SK-N-SH (cell line): ENCODE measurements around the gene PIK3R1.

Source experiments
- EZH2phosphoT487 ChIP-seq: fragments of 200-600 bp; sonication (generic); IDR thresholded peaks from 2 replicates; pipeline ENCODE4 v1.6.1; 2017; ENCODE audit warnings: low read depth, mixed run types, mild to moderate bottlenecking, antibody characterized with exemption, moderate library complexity, borderline replicate concordance
- MXI1 ChIP-seq: IDR thresholded peaks from 2 replicates; pipeline ENCODE4 v1.6.1; 2012; ENCODE audit warnings: mild to moderate bottlenecking, low read depth, low read length, improper control_type of control experiment
- NRF1 ChIP-seq: IDR thresholded peaks from 2 replicates; pipeline ENCODE4 v1.6.1; 2012; ENCODE audit warnings: low read depth, mild to moderate bottlenecking, low read length
- POLR2AphosphoS5 ChIP-seq: IDR thresholded peaks from 2 replicates; pipeline ENCODE4 v1.6.1; 2012; ENCODE audit warnings: low read depth, low read length
- RCOR1 ChIP-seq: fragments of 150-350 bp; IDR thresholded peaks from 2 replicates; pipeline ENCODE4 v1.6.1; 2017; ENCODE audit warnings: antibody characterized with exemption, low read length
- TF ChIP-seq, protein P1 (sequence below): fragments of 200-600 bp; sonication (generic); IDR thresholded peaks from 2 replicates; pipeline ENCODE4 v1.6.1; 2017; ENCODE audit warnings: antibody characterized with exemption, mild to moderate bottlenecking, moderate library complexity
- TF ChIP-seq, protein P2 (sequence below): fragments of 150-350 bp; IDR thresholded peaks from 2 replicates; pipeline ENCODE4 v1.6.1; 2016; ENCODE audit warnings: mild to moderate bottlenecking, low read depth, low read length
- TF ChIP-seq, protein P3 (sequence below): IDR thresholded peaks from 2 replicates; pipeline ENCODE4 v1.6.1; 2012; ENCODE audit warnings: mild to moderate bottlenecking, low read depth, low read length, moderate library complexity

DNA sequence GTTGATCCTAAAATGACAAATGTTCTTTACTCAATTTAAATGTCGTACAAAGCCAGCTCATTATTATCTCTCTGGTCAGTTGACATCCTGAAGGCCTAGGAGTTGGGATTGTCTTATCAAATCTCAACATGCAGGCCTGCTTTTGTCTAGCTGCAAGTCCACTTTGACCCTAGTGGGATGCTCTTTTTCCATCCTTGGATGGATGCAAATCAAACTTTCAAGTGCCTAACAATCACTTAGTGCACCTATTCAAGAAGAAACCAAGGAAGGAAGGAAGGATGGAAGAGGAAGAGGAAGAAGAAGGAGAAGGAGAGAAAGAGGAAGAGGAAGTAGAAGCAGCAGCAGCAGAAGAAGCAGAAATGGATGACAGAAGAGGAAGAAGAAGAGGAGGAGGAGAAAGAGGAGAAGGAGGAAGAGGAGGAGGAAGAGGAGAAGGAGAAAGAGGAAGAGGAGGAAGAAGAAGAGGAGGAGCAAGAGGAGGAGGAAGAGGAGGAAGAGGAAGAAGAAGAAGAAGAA, 109.6 kb downstream of the PIK3R1 start:
- TF ChIP-seq, protein P1, sequence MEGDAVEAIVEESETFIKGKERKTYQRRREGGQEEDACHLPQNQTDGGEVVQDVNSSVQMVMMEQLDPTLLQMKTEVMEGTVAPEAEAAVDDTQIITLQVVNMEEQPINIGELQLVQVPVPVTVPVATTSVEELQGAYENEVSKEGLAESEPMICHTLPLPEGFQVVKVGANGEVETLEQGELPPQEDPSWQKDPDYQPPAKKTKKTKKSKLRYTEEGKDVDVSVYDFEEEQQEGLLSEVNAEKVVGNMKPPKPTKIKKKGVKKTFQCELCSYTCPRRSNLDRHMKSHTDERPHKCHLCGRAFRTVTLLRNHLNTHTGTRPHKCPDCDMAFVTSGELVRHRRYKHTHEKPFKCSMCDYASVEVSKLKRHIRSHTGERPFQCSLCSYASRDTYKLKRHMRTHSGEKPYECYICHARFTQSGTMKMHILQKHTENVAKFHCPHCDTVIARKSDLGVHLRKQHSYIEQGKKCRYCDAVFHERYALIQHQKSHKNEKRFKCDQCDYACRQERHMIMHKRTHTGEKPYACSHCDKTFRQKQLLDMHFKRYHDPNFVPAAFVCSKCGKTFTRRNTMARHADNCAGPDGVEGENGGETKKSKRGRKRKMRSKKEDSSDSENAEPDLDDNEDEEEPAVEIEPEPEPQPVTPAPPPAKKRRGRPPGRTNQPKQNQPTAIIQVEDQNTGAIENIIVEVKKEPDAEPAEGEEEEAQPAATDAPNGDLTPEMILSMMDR, result no peak
- TF ChIP-seq EZH2phosphoT487, result no peak
- TF ChIP-seq MXI1, result no peak
- TF ChIP-seq, protein P2, sequence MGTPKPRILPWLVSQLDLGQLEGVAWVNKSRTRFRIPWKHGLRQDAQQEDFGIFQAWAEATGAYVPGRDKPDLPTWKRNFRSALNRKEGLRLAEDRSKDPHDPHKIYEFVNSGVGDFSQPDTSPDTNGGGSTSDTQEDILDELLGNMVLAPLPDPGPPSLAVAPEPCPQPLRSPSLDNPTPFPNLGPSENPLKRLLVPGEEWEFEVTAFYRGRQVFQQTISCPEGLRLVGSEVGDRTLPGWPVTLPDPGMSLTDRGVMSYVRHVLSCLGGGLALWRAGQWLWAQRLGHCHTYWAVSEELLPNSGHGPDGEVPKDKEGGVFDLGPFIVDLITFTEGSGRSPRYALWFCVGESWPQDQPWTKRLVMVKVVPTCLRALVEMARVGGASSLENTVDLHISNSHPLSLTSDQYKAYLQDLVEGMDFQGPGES, result no peak
- TF ChIP-seq, protein P3, sequence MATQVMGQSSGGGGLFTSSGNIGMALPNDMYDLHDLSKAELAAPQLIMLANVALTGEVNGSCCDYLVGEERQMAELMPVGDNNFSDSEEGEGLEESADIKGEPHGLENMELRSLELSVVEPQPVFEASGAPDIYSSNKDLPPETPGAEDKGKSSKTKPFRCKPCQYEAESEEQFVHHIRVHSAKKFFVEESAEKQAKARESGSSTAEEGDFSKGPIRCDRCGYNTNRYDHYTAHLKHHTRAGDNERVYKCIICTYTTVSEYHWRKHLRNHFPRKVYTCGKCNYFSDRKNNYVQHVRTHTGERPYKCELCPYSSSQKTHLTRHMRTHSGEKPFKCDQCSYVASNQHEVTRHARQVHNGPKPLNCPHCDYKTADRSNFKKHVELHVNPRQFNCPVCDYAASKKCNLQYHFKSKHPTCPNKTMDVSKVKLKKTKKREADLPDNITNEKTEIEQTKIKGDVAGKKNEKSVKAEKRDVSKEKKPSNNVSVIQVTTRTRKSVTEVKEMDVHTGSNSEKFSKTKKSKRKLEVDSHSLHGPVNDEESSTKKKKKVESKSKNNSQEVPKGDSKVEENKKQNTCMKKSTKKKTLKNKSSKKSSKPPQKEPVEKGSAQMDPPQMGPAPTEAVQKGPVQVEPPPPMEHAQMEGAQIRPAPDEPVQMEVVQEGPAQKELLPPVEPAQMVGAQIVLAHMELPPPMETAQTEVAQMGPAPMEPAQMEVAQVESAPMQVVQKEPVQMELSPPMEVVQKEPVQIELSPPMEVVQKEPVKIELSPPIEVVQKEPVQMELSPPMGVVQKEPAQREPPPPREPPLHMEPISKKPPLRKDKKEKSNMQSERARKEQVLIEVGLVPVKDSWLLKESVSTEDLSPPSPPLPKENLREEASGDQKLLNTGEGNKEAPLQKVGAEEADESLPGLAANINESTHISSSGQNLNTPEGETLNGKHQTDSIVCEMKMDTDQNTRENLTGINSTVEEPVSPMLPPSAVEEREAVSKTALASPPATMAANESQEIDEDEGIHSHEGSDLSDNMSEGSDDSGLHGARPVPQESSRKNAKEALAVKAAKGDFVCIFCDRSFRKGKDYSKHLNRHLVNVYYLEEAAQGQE, result no peak
- no peak for TF ChIP-seq POLR2AphosphoS5
- TF ChIP-seq NRF1, result no peak
- TF ChIP-seq RCOR1, result no peak
